NCI-H345 (cell line): Measurements from ENCODE around the gene LIPN.

Source experiments
- DNase-seq: peaks from one replicate; lab custom pipeline; 2025; lab: John Stamatoyannopoulos, UW

Gene LIPN

GRCh38 chr10:88827671-88828070 lies 67.9 kb downstream of the LIPN start:
- no peak for DNase-seq

GRCh38 chr10:88828310-88828709 lies 68.5 kb downstream of the LIPN start:
- DNase-seq: no peak
